Neural crest cell (in vitro differentiated cells): ENCODE data around the gene CLIP4. TPM values are rescaled to one million over a fixed set of nuclear protein-coding genes. Genes with fewer than 3 reads are reported as not detected.
A peak's percentile ranks its signal among the peaks of the same experiment; 100 is the strongest.

ENCODE experiments used
- DNase-seq: peaks from one replicate; pipeline ENCODE4 v3.0.0; 2021; ENCODE audit warnings: low read depth, mixed read lengths, low spot score
- H3K27ac Mint-ChIP-seq: one replicate; pipeline ENCODE4 v1.8.0; 2021; ENCODE audit warnings: mild to moderate bottlenecking, mixed read lengths; ENCODE audit not compliant: unreplicated experiment
- H3K27me3 Mint-ChIP-seq: 2 replicates; pipeline ENCODE4 v1.8.0; 2021; ENCODE audit warnings: low read depth, mild to moderate bottlenecking, mixed read lengths
- H3K36me3 Mint-ChIP-seq: 2 replicates; pipeline ENCODE4 v1.8.0; 2021; ENCODE audit warnings: low read depth, mild to moderate bottlenecking, mixed read lengths
- H3K4me1 Mint-ChIP-seq: 2 replicates; pipeline ENCODE4 v1.8.0; 2021; ENCODE audit warnings: mixed read lengths
- H3K4me3 Mint-ChIP-seq: one replicate; pipeline ENCODE4 v1.8.0; 2021; ENCODE audit warnings: mild to moderate bottlenecking, mixed read lengths
- H3K9me3 Mint-ChIP-seq: 2 replicates; pipeline ENCODE4 v1.8.0; 2021; ENCODE audit warnings: mixed read lengths
- total RNA-seq: library from RNA; stranded (reverse); gene quantifications from 2 replicates; pipeline ENCODE4 v1.2.1, GENCODE V29; 2021
- TF ChIP-seq, protein P1 (sequence below): fragments of 200-600 bp; sonication (generic); conservative IDR thresholded peaks from 2 replicates; pipeline ENCODE4 v1.5.0; 2021; ENCODE audit warnings: antibody characterized with exemption, mild to moderate bottlenecking

CLIP4 gene
- total RNA-seq, 1 donor from 2014 or later, result 14.5 TPM

DNA sequence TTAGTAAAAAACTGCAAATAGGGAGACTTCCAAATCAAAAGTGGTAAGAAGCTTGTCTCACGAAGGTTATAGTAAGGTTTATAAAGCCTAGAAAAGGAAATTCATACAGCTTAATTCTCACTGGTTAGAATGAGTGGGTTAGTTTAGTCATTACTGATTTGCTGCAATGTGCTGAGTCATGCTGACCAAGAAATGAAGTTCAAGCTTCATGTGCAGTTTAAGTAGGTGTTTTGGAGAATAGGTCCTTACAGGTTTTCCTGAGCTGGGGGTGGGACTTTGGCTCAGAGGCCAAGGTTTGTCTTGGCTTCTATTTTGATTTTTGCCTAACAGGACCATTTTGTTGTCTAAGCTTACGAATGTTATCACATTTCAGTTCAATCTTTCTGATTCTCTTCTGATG is 15.1 kb downstream of the CLIP4 start:
- Mint-ChIP-seq H3K4me3 (no peak overlapping the region), H3K27me3 (no peaks in the 10 kb centered on the region), H3K4me1 (peaks cover 21% of the 10 kb centered on the region), H3K36me3 (peaks cover 14% of the 10 kb centered on the region), H3K9me3 (peaks cover 4% of the 10 kb centered on the region), H3K27ac (peak overlapping the region; percentile 71)
- DNase-seq, result no peak
- TF ChIP-seq, protein P1, sequence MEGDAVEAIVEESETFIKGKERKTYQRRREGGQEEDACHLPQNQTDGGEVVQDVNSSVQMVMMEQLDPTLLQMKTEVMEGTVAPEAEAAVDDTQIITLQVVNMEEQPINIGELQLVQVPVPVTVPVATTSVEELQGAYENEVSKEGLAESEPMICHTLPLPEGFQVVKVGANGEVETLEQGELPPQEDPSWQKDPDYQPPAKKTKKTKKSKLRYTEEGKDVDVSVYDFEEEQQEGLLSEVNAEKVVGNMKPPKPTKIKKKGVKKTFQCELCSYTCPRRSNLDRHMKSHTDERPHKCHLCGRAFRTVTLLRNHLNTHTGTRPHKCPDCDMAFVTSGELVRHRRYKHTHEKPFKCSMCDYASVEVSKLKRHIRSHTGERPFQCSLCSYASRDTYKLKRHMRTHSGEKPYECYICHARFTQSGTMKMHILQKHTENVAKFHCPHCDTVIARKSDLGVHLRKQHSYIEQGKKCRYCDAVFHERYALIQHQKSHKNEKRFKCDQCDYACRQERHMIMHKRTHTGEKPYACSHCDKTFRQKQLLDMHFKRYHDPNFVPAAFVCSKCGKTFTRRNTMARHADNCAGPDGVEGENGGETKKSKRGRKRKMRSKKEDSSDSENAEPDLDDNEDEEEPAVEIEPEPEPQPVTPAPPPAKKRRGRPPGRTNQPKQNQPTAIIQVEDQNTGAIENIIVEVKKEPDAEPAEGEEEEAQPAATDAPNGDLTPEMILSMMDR, result no peak

DNA sequence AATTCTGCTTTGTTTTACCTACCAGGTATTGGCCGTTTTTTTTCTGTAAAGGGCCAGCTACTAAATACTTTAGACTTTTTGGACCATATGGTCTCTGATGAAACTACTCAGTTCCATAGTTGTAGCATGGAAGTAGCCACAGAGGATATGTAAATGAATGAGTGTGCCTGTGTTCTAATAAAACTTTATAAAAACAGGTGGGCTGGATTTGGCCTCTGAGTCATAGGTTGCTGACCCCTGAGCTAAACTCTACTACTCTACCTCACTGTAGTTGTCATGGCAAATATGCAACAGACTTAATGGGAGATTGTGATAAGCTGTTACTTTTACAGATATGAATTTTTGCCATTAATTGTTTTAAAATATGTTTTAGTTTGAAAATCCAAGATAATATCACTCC is 19.7 kb downstream of the CLIP4 start:
- no peak for DNase-seq
- TF ChIP-seq, protein P1, result no peak
- H3K4me3 Mint-ChIP-seq, result no peak overlapping the region
- peaks cover 9% of the 10 kb centered on the region for H3K4me1 Mint-ChIP-seq
- peaks cover 42% of the 10 kb centered on the region for H3K36me3 Mint-ChIP-seq
- peaks cover 10% of the 10 kb centered on the region for H3K9me3 Mint-ChIP-seq
- H3K27me3 Mint-ChIP-seq, result no peaks in the 10 kb centered on the region
- H3K27ac Mint-ChIP-seq, result no peak overlapping the region

DNA sequence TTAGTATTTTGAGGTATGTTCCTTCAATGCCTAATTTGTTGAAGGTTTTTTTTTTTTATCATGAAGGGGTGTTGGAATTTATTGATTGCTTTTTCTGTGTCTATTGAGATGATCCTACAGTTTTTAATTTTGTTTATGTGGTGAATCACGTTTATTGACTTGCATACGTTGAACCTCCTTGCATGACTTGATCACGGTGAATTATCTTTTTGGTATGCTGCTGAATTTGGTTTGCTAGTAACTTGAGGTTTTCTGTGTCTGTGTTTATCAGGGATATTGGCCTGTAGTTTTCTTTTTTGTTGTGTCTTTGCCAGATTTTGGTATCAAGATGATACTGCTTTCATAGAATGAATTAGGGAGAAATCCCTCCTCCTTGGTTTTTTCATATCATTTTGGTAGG is 23.9 kb downstream of the CLIP4 start:
- peaks cover 53% of the 10 kb centered on the region for H3K36me3 Mint-ChIP-seq
- H3K27ac Mint-ChIP-seq, result no peak overlapping the region
- no peak for DNase-seq
- H3K27me3 Mint-ChIP-seq, result no peaks in the 10 kb centered on the region
- H3K4me3 Mint-ChIP-seq, result no peak overlapping the region
- H3K9me3 Mint-ChIP-seq, result peaks cover 14% of the 10 kb centered on the region
- TF ChIP-seq, protein P1, result no peak
- H3K4me1 Mint-ChIP-seq, result no peaks in the 10 kb centered on the region

DNA sequence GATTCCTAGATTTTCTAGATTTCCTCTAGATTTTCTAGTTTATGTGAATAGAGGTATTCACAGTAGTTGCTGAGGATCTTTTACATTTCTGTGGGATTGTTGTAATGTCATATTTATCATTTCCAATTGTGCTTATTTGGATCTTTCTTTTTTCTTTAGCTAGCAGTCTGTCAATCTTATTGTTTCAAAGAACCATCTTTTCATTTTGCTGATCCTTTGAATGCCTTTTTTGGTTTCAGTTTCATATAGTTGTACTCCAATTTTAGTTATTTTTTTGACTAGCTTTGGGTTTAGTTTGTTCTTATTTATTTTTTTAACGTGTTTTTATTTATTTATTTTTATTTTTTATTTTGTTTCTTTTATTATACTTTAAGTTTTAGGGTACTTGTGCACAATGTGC is 24.5 kb downstream of the CLIP4 start:
- no peak for DNase-seq
- Mint-ChIP-seq H3K27me3 (no peaks in the 10 kb centered on the region), H3K4me1 (no peaks in the 10 kb centered on the region), H3K36me3 (peaks cover 53% of the 10 kb centered on the region), H3K4me3 (no peak overlapping the region), H3K27ac (no peak overlapping the region), H3K9me3 (peaks cover 14% of the 10 kb centered on the region)
- TF ChIP-seq, protein P1, result no peak

DNA sequence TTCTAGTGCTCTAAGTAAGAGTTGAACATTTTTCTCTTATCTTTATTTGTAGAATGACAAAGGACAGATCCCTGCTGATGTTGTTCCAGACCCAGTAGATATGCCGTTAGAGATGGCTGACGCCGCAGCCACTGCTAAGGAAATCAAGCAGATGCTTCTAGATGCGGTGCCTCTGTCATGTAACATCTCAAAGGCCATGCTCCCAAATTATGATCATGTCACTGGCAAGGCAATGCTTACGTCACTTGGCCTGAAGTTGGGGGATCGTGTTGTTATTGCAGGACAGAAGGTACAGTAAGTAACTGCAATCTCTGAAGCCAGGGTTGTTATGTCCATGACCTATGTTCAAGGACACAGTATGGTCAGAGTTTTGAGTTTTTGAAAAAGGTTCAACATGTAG is 28.4 kb downstream of the CLIP4 start:
- H3K27me3 Mint-ChIP-seq, result no peaks in the 10 kb centered on the region

More for the DNA sequence above, 28.4 kb downstream of the CLIP4 start:
- Mint-ChIP-seq H3K4me1 (no peaks in the 10 kb centered on the region), H3K4me3 (no peak overlapping the region), H3K36me3 (peaks cover 36% of the 10 kb centered on the region), H3K9me3 (peaks cover 8% of the 10 kb centered on the region), H3K27ac (no peak overlapping the region)
- DNase-seq, result no peak
- TF ChIP-seq, protein P1, result no peak
